Activated CD4-positive, alpha-beta T cell treated with anti-CD3 and anti-CD28 coated beads, Interleukin-2, Interleukin-4, amounts not matched to agents 100 ng/mL and 50 ng/mL, durations not matched to agents 16 hours and 8 hours (primary cell): Measurements from ENCODE around the gene STRC.
"Not testable (repeated sequence)": the region's sequence is repeated elsewhere in the genome, so short reads cannot be mapped to it uniquely, and the experiment has no call there.

Experiments used
- DNase-seq: peaks from one replicate; pipeline ENCODE4 v3.0.0-alpha.2; 2020; ENCODE audit warnings: low spot score

Gene STRC

DNA sequence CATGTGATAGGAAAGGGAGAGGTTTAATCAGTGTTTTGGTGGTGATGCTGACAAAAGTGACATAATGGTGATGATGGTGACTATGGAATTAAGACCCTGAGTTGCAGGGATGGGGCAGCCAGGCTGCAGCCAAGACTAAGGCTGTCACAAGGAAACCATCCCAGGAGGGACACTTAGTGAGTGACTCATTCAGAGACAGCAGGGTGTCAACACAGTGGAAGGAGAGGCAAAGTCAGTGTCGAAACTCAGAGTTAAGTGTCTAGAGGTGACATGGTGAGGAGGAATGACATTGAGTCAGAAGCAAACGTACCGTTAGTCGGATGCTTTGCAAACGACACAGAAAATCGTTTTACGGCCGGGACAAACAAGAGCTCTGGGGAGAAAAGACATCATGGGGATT is 54.8 kb downstream of the STRC start:
- not testable (repeated sequence) for DNase-seq

DNA sequence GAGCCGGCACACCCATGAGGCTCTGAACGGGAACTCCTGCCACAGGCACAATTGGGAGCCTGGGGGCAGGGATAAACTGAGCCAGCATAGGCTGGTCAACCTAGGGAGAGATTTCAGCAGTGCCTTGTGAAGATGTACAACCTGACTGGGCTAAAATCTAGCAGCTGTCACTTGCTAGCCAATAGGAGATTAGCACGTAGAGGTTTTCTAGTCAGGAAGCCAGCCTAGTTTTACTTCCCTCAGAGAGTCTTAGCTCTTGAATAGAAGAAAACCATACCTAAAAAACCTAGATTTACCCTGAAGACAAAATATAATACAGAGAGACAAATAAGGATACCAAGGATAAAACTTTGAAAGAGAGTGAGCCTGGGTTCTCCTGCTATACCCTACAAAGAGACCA is 55.8 kb downstream of the STRC start:
- not testable (repeated sequence) for DNase-seq

DNA sequence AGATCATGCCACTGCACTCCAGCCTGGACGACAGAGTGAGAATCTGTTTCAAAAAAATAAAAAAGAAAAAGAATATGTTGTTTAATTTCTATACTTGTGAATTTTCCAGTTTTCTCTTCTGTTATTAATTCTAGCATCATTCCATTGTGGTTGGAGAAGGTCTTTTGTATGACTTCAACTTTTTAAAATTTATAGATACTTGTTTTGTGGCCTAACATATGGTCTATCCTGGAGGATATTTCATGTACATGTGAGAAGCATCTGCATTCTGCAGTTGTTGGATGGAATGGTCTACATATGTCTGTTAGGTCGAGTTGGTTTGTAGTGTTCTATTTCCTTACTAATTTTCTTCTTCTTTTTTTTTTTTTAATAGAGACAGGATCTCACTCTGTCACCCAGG is 65.6 kb downstream of the STRC start:
- DNase-seq, result no peak

DNA sequence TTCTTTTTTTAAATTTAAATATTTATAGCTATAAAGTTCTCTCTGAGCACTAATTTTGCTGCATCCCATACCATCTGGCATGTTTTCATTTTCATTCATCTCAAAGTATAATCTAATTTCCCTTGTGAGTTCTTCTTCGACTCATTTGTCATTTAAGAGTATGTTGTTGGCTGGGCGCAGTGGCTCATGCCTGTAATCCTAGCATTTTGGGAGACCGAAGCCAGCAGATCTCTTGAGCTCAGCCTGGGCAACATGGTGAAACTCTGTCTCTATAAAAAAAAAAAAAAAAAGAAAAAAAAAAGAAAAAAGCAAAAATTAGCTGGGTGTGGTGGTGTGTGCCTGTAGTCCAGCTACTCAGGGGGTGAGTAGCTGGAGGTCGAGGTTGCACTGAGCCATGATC is 66.3 kb downstream of the STRC start:
- DNase-seq, result no peak

DNA sequence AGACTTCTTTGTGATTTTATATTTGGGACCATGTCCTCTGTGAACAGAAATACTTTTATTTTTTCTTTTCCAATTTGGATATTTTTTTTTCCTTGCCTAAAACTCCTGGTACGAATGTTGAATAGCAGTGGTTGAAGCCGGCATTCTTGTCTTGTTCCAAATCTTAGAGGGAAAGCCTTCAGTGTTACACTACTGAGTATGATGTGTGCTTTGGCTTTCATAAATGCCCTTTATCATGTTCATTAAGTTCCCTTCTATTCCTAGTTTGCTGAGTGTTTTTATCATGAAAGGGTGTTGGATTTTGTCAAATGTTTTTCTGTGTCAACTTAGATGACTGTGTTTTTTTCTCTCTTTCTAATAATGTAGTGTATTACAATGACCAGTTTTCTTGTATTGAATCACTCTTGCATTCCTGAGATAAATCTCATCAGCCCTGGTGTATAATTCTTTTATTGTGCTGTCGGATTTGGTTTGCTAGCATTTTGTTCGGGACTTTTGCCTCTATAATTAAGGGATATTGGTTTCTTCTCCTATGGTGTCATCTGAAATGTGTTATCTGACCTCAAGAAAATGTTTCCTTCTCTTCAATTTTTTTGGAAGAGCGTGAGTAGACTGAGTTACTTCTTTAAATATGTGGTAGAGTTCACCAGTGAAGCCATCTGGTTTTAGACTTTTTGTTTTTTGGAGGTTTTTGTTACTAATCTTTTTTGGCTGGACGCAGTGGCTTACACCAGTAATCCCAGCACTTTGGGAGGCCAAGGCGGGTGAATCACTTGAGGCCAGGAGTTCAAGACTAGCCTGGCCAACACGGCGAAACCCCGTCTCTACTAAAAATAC is 67.9 kb downstream of the STRC start:
- no peak for DNase-seq
